Measurements from ENCODE around the gene RAB44. TPM values are rescaled to one million over a fixed set of nuclear protein-coding genes. Genes with fewer than 3 reads are reported as not detected.

Gene RAB44
- total RNA-seq, 1 donor from 2014 or later, result 0.06 TPM

GRCh38 chr6:36746251-36746650 lies 48.6 kb downstream of the RAB44 start:
- no peak for DNase-seq (ENCODE audit: extremely low read depth, low read depth, low spot score)

GRCh38 chr6:36749829-36750489 lies 52.3 kb downstream of the RAB44 start:
- no peak for DNase-seq (ENCODE audit: extremely low read depth, low read depth, low spot score)

GRCh38 chr6:36751091-36751490 lies 53.5 kb downstream of the RAB44 start:
- DNase-seq (ENCODE audit: extremely low read depth, low read depth, low spot score), result no peak

GRCh38 chr6:36751833-36752186 lies 54.2 kb downstream of the RAB44 start:
- no peak for DNase-seq (ENCODE audit: extremely low read depth, low read depth, low spot score)

- no peak for DNase-seq (ENCODE audit: extremely low read depth, low read depth, low spot score)
Measured at GRCh38 chr6:36752187-36752885, 54.7 kb downstream of the RAB44 start.

- no peak for DNase-seq (ENCODE audit: extremely low read depth, low read depth, low spot score)
Measured at GRCh38 chr6:36752886-36753506, 55.4 kb downstream of the RAB44 start.

- no peak for DNase-seq (ENCODE audit: extremely low read depth, low read depth, low spot score)
Measured at GRCh38 chr6:36753671-36754405, 56.2 kb downstream of the RAB44 start.

GRCh38 chr6:36754582-36755434 lies 57.2 kb downstream of the RAB44 start:
- no peak for DNase-seq (ENCODE audit: extremely low read depth, low read depth, low spot score)

GRCh38 chr6:36755435-36756348 lies 58.1 kb downstream of the RAB44 start:
- no peak for DNase-seq (ENCODE audit: extremely low read depth, low read depth, low spot score)

- DNase-seq (ENCODE audit: extremely low read depth, low read depth, low spot score), result no peak
Measured at GRCh38 chr6:36756786-36757185, 59.2 kb downstream of the RAB44 start.

GRCh38 chr6:36757206-36757605 lies 59.6 kb downstream of the RAB44 start:
- DNase-seq (ENCODE audit: extremely low read depth, low read depth, low spot score), result no peak

- DNase-seq (ENCODE audit: extremely low read depth, low read depth, low spot score), result no peak
Measured at GRCh38 chr6:36757943-36758508, 60.4 kb downstream of the RAB44 start.

GRCh38 chr6:36758516-36759147 lies 61.0 kb downstream of the RAB44 start:
- DNase-seq (ENCODE audit: extremely low read depth, low read depth, low spot score), result no peak

- no peak for DNase-seq (ENCODE audit: extremely low read depth, low read depth, low spot score)
Measured at GRCh38 chr6:36759148-36759759, 61.6 kb downstream of the RAB44 start.

GRCh38 chr6:36760685-36761435 lies 63.2 kb downstream of the RAB44 start:
- DNase-seq (ENCODE audit: extremely low read depth, low read depth, low spot score), result no peak

- no peak for DNase-seq (ENCODE audit: extremely low read depth, low read depth, low spot score)
Measured at GRCh38 chr6:36762123-36762522, 64.5 kb downstream of the RAB44 start.

- no peak for DNase-seq (ENCODE audit: extremely low read depth, low read depth, low spot score)
Measured at GRCh38 chr6:36765190-36765589, 67.6 kb downstream of the RAB44 start.
